Stimulated activated CD8-positive, alpha-beta memory T cell treated with anti-CD3 and anti-CD28 coated beads, Interleukin-12 subunit alpha, Interleukin-12 subunit beta, amount 100 ng/mL, for 4 hours (primary cell): Measurements from ENCODE around the gene FSIP1.

Source experiments
- DNase-seq: peaks from one replicate; pipeline ENCODE4 v3.0.0-alpha.2; 2020; ENCODE audit warnings: low read depth

FSIP1 gene

GRCh38 chr15:39720081-39720480, 62.6 kb downstream of the FSIP1 start:
- no peak for DNase-seq

GRCh38 chr15:39719109-39719508, 63.5 kb downstream of the FSIP1 start:
- DNase-seq: no peak

GRCh38 chr15:39717134-39717533, 65.5 kb downstream of the FSIP1 start:
- no peak for DNase-seq

GRCh38 chr15:39714251-39714650, 68.4 kb downstream of the FSIP1 start:
- no peak for DNase-seq

GRCh38 chr15:39713846-39714245, 68.8 kb downstream of the FSIP1 start:
- no peak for DNase-seq

- DNase-seq: no peak
Measured at GRCh38 chr15:39710681-39711080, 72.0 kb downstream of the FSIP1 start.

- no peak for DNase-seq
Measured at GRCh38 chr15:39709941-39710340, 72.7 kb downstream of the FSIP1 start.

- DNase-seq: no peak
Measured at GRCh38 chr15:39706206-39706605, 76.4 kb downstream of the FSIP1 start.

- DNase-seq: no peak
Measured at GRCh38 chr15:39704689-39705088, 78.0 kb downstream of the FSIP1 start.

- no peak for DNase-seq
Measured at GRCh38 chr15:39704235-39704634, 78.4 kb downstream of the FSIP1 start.

- DNase-seq: no peak
Measured at GRCh38 chr15:39701988-39702387, 80.7 kb downstream of the FSIP1 start.

GRCh38 chr15:39700375-39700700, 82.3 kb downstream of the FSIP1 start:
- DNase-seq: no peak

GRCh38 chr15:39699516-39700374, 82.9 kb downstream of the FSIP1 start:
- no peak for DNase-seq

GRCh38 chr15:39698444-39699390, 83.9 kb downstream of the FSIP1 start:
- DNase-seq: no peak

- no peak for DNase-seq
Measured at GRCh38 chr15:39697509-39697908, 85.1 kb downstream of the FSIP1 start.

GRCh38 chr15:39695793-39696192, 86.8 kb downstream of the FSIP1 start:
- no peak for DNase-seq

- no peak for DNase-seq
Measured at GRCh38 chr15:39692356-39693327, 90.0 kb downstream of the FSIP1 start.

GRCh38 chr15:39690881-39691634, 91.6 kb downstream of the FSIP1 start:
- no peak for DNase-seq

- DNase-seq: no peak
Measured at GRCh38 chr15:39687965-39688364, 94.7 kb downstream of the FSIP1 start.

GRCh38 chr15:39685999-39686613, 96.5 kb downstream of the FSIP1 start:
- peak; percentile 2 for DNase-seq

- DNase-seq: no peak
Measured at GRCh38 chr15:39685367-39685766, 97.3 kb downstream of the FSIP1 start.
